HCT116 (cell line): ENCODE results near the gene USF1. TPM values are rescaled to one million over a fixed set of nuclear protein-coding genes. Genes with fewer than 3 reads are reported as not detected.

ENCODE experiments used
- ATAC-seq: fragments of 200-7000 bp; cut with Tn5 transposase; 2 replicates; pipeline ENCODE4 v1.9.1; 2020; ENCODE audit warnings: mild to moderate bottlenecking, moderate library complexity
- BruUV-seq: library from RNA; stranded (reverse); fragments of 400-500 nt; replicated peaks from 2 replicates; lab custom pipeline; 2021; lab: Mats Ljungman, UMichigan
- CTCF ChIA-PET: fragments of 300-600 bp; sonication (Branson Sonifier 250); formaldehyde crosslinking; loops from one replicate; lab custom pipeline; 2021; ENCODE audit warnings: antibody characterized with exemption; lab: Charles Lee
- POLR2A ChIA-PET: fragments of 300-600, 350-600 bp; sonication (Branson Sonifier 250); formaldehyde crosslinking; loops from one replicate; lab custom pipeline; 2021; ENCODE audit warnings: antibody characterized with exemption; lab: Charles Lee
- RAD21 ChIA-PET, 2 experiments: fragments of 300-600 bp; sonication (Branson Sonifier 250); formaldehyde crosslinking; loops; one replicate each; lab custom pipeline; 2023; ENCODE audit warnings: low total read pairs in 2 of 2; ENCODE audit not compliant: uncharacterized antibody in 2 of 2, unreplicated experiment in 2 of 2, low non-redundant PET in 1 of 2; lab: Charles Lee
- DNase-seq: peaks from one replicate; pipeline ENCODE4 v3.0.0-alpha.2; 2010; ENCODE audit warnings: low read depth, low spot score
- H2AFZ ChIP-seq: fragments of 200-600 bp; shearing (Covaris generic), sonication (generic); 2 replicates; pipeline ENCODE4 v1.6.1; 2017; ENCODE audit warnings: low read depth, mixed run types, mixed read lengths, antibody characterized with exemption, low read length; ENCODE audit not compliant: poor library complexity, severe bottlenecking
- H3K27ac ChIP-seq: 2 replicates; pipeline ENCODE4 v1.5.1; 2012; ENCODE audit warnings: low read depth, low read length
- H3K27me3 ChIP-seq: fragments of 200-600 bp; sonication (generic); 2 replicates; pipeline ENCODE4 v1.6.1; 2016; ENCODE audit warnings: mixed run types, low read length, mixed read lengths; ENCODE audit not compliant: insufficient read depth
- H3K36me3 ChIP-seq, 2 experiments: fragments of 200-500 bp in 1 of 2; fragments of 200-600 bp in 1 of 2; sonication (Bioruptor generic) in 1 of 2; sonication (generic) in 1 of 2; 2 replicates each; pipeline versions ENCODE4 v1.5.1 to v1.6.1; 2014 to 2016; ENCODE audit warnings: low read length in 2 of 2, inconsistent platforms in 1 of 2, mixed read lengths in 1 of 2, mixed run types in 1 of 2; ENCODE audit not compliant: insufficient read depth in 2 of 2, control insufficient read depth in 1 of 2
- H3K4me1 ChIP-seq, 2 experiments: fragments of 200-600 bp in 1 of 2; sonication (generic) in 1 of 2; 2 replicates each; pipeline versions ENCODE4 v1.5.1 to v1.6.1; 2012 to 2017; ENCODE audit warnings: low read length in 2 of 2, inconsistent platforms in 1 of 2, mild to moderate bottlenecking in 1 of 2, mixed read lengths in 1 of 2, mixed run types in 1 of 2, moderate library complexity in 1 of 2; ENCODE audit not compliant: insufficient read depth in 2 of 2, control insufficient read depth in 1 of 2
- H3K4me2 ChIP-seq: fragments of 200-600 bp; sonication (generic); 2 replicates; pipeline ENCODE4 v1.6.1; 2017; ENCODE audit warnings: mixed run types, low read length, mixed read lengths
- H3K4me3 ChIP-seq, 2 experiments: fragments of 200-600 bp in 1 of 2; sonication (generic) in 1 of 2; replicated peaks in 1 of 2; 2 replicates each; pipeline ENCODE4 v1.5.1; 2011 to 2016; ENCODE audit warnings: low read length in 2 of 2, control low read depth in 1 of 2, low read depth in 1 of 2, mild to moderate bottlenecking in 1 of 2, mixed read lengths in 1 of 2, mixed run types in 1 of 2
- H3K79me2 ChIP-seq: fragments of 200-600 bp; sonication (generic); 2 replicates; pipeline ENCODE4 v1.6.1; 2017; ENCODE audit warnings: mild to moderate bottlenecking, mixed run types, low read length, moderate library complexity, mixed read lengths; ENCODE audit not compliant: insufficient read depth
- H3K9ac ChIP-seq: fragments of 200-600 bp; sonication (generic); 2 replicates; pipeline ENCODE4 v1.6.1; 2016; ENCODE audit warnings: low read length, mixed read lengths
- H3K9me2 ChIP-seq: fragments of 200-600 bp; sonication (generic), shearing (Covaris generic); 2 replicates; pipeline ENCODE4 v1.6.1; 2017; ENCODE audit warnings: mixed run types, mild to moderate bottlenecking, moderate library complexity; ENCODE audit not compliant: insufficient read depth
- H3K9me3 ChIP-seq, 2 experiments: fragments of 200-500 bp in 1 of 2; fragments of 200-600 bp in 1 of 2; sonication (Bioruptor generic) in 1 of 2; sonication (generic) in 1 of 2; 2 replicates each; pipeline ENCODE4 v1.6.1; 2014 to 2017; ENCODE audit warnings: low read length in 2 of 2, mixed read lengths in 2 of 2, inconsistent platforms in 1 of 2, low read depth in 1 of 2, mild to moderate bottlenecking in 1 of 2, mixed run types in 1 of 2, moderate library complexity in 1 of 2; ENCODE audit not compliant: control insufficient read depth in 1 of 2, insufficient read depth in 1 of 2
- H4K20me1 ChIP-seq: fragments of 200-600 bp; sonication (generic), shearing (Covaris generic); 2 replicates; pipeline ENCODE4 v1.6.1; 2017; ENCODE audit warnings: mixed run types, mild to moderate bottlenecking, moderate library complexity; ENCODE audit not compliant: insufficient read depth
- CEBPB ChIP-seq: IDR thresholded peaks from 2 replicates; pipeline ENCODE4 v1.6.1; 2012; ENCODE audit warnings: low read depth
- EGR1 ChIP-seq: IDR thresholded peaks from 2 replicates; pipeline ENCODE4 v1.6.1; 2012; ENCODE audit warnings: low read depth
- ELF1 ChIP-seq: IDR thresholded peaks from 2 replicates; pipeline ENCODE4 v1.6.1; 2012; ENCODE audit warnings: low read depth, borderline replicate concordance
- EZH2 ChIP-seq: fragments of 200-600 bp; sonication (generic); IDR thresholded peaks from 2 replicates; pipeline ENCODE4 v1.6.1; 2017; ENCODE audit warnings: antibody characterized with exemption, mixed run types
- EZH2phosphoT487 ChIP-seq: fragments of 200-600 bp; IDR thresholded peaks from 2 replicates; pipeline ENCODE4 v1.6.1; 2018; ENCODE audit warnings: antibody characterized with exemption, borderline replicate concordance
- POLR2A ChIP-seq: IDR thresholded peaks from 2 replicates; pipeline ENCODE4 v1.7.0; 2011; ENCODE audit warnings: borderline replicate concordance; ENCODE audit not compliant: insufficient read depth, insufficient read length; ENCODE audit errors: extremely low read depth
- POLR2AphosphoS5 ChIP-seq: IDR thresholded peaks from 2 replicates; pipeline ENCODE4 v1.6.1; 2011; ENCODE audit warnings: mild to moderate bottlenecking, low read depth, low read length, moderate library complexity
- RAD21 ChIP-seq: IDR thresholded peaks from 2 replicates; pipeline ENCODE4 v1.6.1; 2012; ENCODE audit warnings: low read depth, mild to moderate bottlenecking
- SIN3A ChIP-seq: IDR thresholded peaks from 2 replicates; pipeline ENCODE4 v1.6.1; 2012; ENCODE audit warnings: low read depth
- SRF ChIP-seq: IDR thresholded peaks from 2 replicates; pipeline ENCODE4 v1.6.1; 2012; ENCODE audit warnings: low read depth
- TCF7L2 ChIP-seq: IDR thresholded peaks from 2 replicates; pipeline ENCODE4 v1.7.0; 2011; ENCODE audit warnings: borderline replicate concordance, inconsistent platforms; ENCODE audit not compliant: insufficient read depth, insufficient read length; ENCODE audit errors: extremely low read depth
- ZBTB33 ChIP-seq: IDR thresholded peaks from 2 replicates; pipeline ENCODE4 v1.6.1; 2011; ENCODE audit warnings: mild to moderate bottlenecking, low read length, moderate library complexity; ENCODE audit not compliant: insufficient replicate concordance; ENCODE audit errors: extremely low read depth
- ZFX ChIP-seq: fragments of 450-650 bp; IDR thresholded peaks from 2 replicates; pipeline ENCODE4 v1.6.1; 2017
- intact Hi-C: fragments of 100-400 bp; cut with micrococcal nuclease; formaldehyde crosslinking; loops from 2 replicates; pipeline ENCODE4 v1.10.0; 2022
- total RNA-seq: library from RNA; stranded (reverse); gene quantifications from one replicate; pipeline ENCODE4 v1.2.1, GENCODE V29; 2021; ENCODE audit not compliant: unreplicated experiment
- TF ChIP-seq, protein P1 (sequence below): IDR thresholded peaks from 2 replicates; pipeline ENCODE4 v1.6.1; 2012

Gene USF1
- total RNA-seq, 1 experiment from 2014 or later, result 48.0 TPM

- no TSS peak for BruUV-seq
- Histone ChIP-seq H3K9me2 (no peaks in the 10 kb centered on the region), H2AFZ (no peak overlapping the region), H3K4me1 (peaks cover 16 to 33% of the 10 kb centered on the region in 2 experiments), H3K27ac (no peak overlapping the region), H3K4me2 (no peak overlapping the region), H3K79me2 (peaks cover 38% of the 10 kb centered on the region), H4K20me1 (no peaks in the 10 kb centered on the region), H3K27me3 (no peaks in the 10 kb centered on the region), H3K9me3 (no peaks in the 10 kb centered on the region), H3K9ac (no peak overlapping the region), H3K36me3 (no peaks in the 10 kb centered on the region; a peak in 1 of 4 replicates), H3K4me3 (no peak overlapping the region)
- CTCF ChIA-PET, result interaction anchor here (1.0 kb wide), 1 partner anchor 12 kb away, joined by 3 read pairs; the partner anchor contains the start of gene F11R
- DNase-seq, result no peak
- RAD21 ChIA-PET, result no interaction called here
- ATAC-seq, result no peak
- POLR2A ChIA-PET, result interaction anchor here (3.2 kb wide), 1 partner anchor 11 kb away, joined by 18 read pairs; the partner anchor contains the start of gene F11R
- no peak for TF ChIP-seq CEBPB
- TF ChIP-seq EZH2, result no peak
- TF ChIP-seq ZFX, result no peak
- TF ChIP-seq SRF, result no peak
- no peak for TF ChIP-seq EGR1
- TF ChIP-seq RAD21, result no peak
- no peak for TF ChIP-seq POLR2AphosphoS5
- no peak for TF ChIP-seq SIN3A
- TF ChIP-seq, protein P1, sequence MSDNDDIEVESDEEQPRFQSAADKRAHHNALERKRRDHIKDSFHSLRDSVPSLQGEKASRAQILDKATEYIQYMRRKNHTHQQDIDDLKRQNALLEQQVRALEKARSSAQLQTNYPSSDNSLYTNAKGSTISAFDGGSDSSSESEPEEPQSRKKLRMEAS, result no peak
- no peak for TF ChIP-seq ZBTB33
- no peak for TF ChIP-seq POLR2A
- TF ChIP-seq ELF1, result no peak
- TF ChIP-seq TCF7L2, result no peak
- no peak for TF ChIP-seq EZH2phosphoT487
- intact Hi-C loops, result no loop called here
Observed at GRCh38 chr1:161032409-161032808, 13.4 kb downstream of the USF1 start.
